ENCODE results near the gene UBE2U. TPM values are rescaled to one million over a fixed set of nuclear protein-coding genes. Genes with fewer than 3 reads are reported as not detected.

The UBE2U gene
- total RNA-seq = not detected

DNA sequence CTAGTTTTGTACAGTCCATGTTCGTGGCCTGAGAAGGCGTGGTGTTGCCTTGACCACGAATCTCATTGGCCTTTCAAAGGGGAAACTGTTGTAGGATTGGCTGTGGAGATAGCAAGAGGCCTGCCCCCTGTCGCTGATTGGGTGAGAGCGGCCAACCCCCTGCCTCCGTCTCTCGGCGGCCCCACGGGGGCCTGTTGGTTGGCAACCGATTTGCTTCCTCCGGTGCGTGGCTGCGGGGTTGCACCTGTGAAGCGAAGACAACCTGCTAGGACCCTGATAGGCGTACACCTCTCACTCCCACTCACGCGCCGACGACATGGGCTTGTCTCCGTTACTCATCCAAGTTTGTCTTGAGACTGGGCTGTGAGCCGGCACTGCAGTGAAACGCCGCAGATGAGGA is at the start of gene UBE2U:
Gene UBE2U, plus strand, starts transcription at position 204 of the 400 bp plus-strand sequence. CDS start 428 bp downstream, outside the sequence.
- no peak within 1 kb of the TSS for H3K4me3 ChIP-seq (ENCODE audit: low read depth, poor library complexity, severe bottlenecking)
- DNase-seq (ENCODE audit: low spot score in 2 of 2) = no peak
- WGBS, 2 donors = 91 to 96% methylated on average over 23 of the region's 23 CpGs
- TF ChIP-seq POLR2A (IDR thresholded peaks at IDR 0.05) = no peak
- intact Hi-C loops (cut with DNase I; ENCODE audit: low total_unique reads) = no loop called here

GRCh38 chr1:64155278-64155677 is 48.1 kb upstream of the UBE2U start:
- no peak for DNase-seq (ENCODE audit: low spot score in 2 of 2)
- 48 to 54% methylated on average over 1 of the region's 1 CpG for WGBS, 2 donors
- TF ChIP-seq CTCF (IDR thresholded peaks at IDR 0.05) = no peak
- no peak for TF ChIP-seq POLR2A (IDR thresholded peaks at IDR 0.05)
- no peak overlapping the region for H3K4me3 ChIP-seq (ENCODE audit: low read depth, poor library complexity, severe bottlenecking)
- intact Hi-C loops (cut with DNase I; ENCODE audit: low total_unique reads) = no loop called here

GRCh38 chr1:64161357-64161941 is 42.0 kb upstream of the UBE2U start:
- H3K4me3 ChIP-seq (ENCODE audit: low read depth, poor library complexity, severe bottlenecking) = no peak overlapping the region
- TF ChIP-seq CTCF (IDR thresholded peaks at IDR 0.05) = no peak
- TF ChIP-seq POLR2A (IDR thresholded peaks at IDR 0.05) = no peak
- DNase-seq (ENCODE audit: low spot score in 2 of 2) = peak in 1 of 2 donors; percentile 21
- 66 to 71% methylated on average over 1 of the region's 1 CpG for WGBS, 2 donors
- intact Hi-C loops (cut with DNase I; ENCODE audit: low total_unique reads) = no loop called here

GRCh38 chr1:64162151-64162550 is 41.3 kb upstream of the UBE2U start:
- H3K4me3 ChIP-seq (ENCODE audit: low read depth, poor library complexity, severe bottlenecking) = no peak overlapping the region
- TF ChIP-seq CTCF (IDR thresholded peaks at IDR 0.05) (no peak), POLR2A (IDR thresholded peaks at IDR 0.05) (no peak)
- DNase-seq (ENCODE audit: low spot score in 2 of 2) = no peak
- intact Hi-C loops (cut with DNase I; ENCODE audit: low total_unique reads) = no loop called here
- 88 to 94% methylated on average over 6 of the region's 6 CpGs for WGBS, 2 donors

DNA sequence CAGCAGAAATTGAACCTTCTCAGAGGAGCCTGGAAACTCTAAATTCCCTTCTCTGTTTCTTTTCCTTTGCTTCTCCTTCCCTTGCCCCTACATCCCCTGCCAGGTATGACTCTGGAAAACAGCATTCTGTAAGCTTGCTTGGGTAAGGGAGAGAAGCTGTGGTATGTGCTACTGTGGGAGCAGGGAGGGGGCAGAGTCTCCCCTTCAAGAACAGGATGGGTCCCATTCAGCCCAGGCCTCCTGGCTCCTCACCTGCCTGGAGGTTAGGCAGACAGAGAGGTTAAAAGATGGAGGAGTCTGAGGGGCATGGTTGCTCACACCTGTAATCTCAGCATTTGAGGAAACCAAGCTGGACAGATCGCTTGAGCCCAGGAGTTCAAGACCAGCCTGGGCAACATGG is 40.6 kb upstream of the UBE2U start:
- 100% methylated on average over 1 of the region's 1 CpG for WGBS, 2 donors
- TF ChIP-seq POLR2A (IDR thresholded peaks at IDR 0.05) (no peak), CTCF (IDR thresholded peaks at IDR 0.05) (no peak)
- DNase-seq (ENCODE audit: low spot score in 2 of 2) = no peak
- intact Hi-C loops (cut with DNase I; ENCODE audit: low total_unique reads) = no loop called here
- no peak overlapping the region for H3K4me3 ChIP-seq (ENCODE audit: low read depth, poor library complexity, severe bottlenecking)

DNA sequence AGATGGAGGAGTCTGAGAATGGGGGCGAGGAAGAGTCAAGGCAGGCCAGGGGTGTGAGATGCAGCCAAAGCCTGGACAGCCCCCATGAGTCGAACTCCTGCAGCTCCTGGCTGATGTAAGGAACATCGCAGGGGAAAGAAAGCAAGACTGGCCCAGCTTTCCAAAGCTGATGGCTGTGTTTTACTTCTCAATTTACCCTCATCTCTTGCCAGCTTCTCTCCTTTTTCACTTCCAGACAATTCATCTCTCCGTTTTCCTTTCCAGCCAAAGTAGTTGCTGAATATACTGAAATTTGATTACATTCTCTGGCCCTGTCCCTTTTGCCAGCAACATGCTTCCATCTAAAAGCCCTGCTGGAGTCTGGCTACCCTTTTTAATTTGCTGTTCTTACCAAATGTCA is 40.0 kb upstream of the UBE2U start:
- TF ChIP-seq CTCF (IDR thresholded peaks at IDR 0.05) (no peak), POLR2A (IDR thresholded peaks at IDR 0.05) (no peak)
- intact Hi-C loops (cut with DNase I; ENCODE audit: low total_unique reads) = no loop called here
- WGBS, 2 donors = 73 to 82% methylated on average over 4 of the region's 4 CpGs
- no peak overlapping the region for H3K4me3 ChIP-seq (ENCODE audit: low read depth, poor library complexity, severe bottlenecking)
- no peak for DNase-seq (ENCODE audit: low spot score in 2 of 2)
